NCI-H748 treated with DMSO at 0.1 percent for 48 hours (cell line): ENCODE data around the gene MRPL51.

Experiments
- DNase-seq: peaks from one replicate; lab custom pipeline; 2025; lab: John Stamatoyannopoulos, UW

MRPL51 gene

GRCh38 chr12:6492838-6493496 lies at the start of gene MRPL51:
TSS of gene MRPL51 (minus strand) at chr12:6493262. CDS start at chr12:6493136, 126 bp downstream.
- peak; percentile 73 for DNase-seq

- no peak for DNase-seq
Measured at GRCh38 chr12:6542209-6543009, 49.3 kb upstream of the MRPL51 start.

DNA sequence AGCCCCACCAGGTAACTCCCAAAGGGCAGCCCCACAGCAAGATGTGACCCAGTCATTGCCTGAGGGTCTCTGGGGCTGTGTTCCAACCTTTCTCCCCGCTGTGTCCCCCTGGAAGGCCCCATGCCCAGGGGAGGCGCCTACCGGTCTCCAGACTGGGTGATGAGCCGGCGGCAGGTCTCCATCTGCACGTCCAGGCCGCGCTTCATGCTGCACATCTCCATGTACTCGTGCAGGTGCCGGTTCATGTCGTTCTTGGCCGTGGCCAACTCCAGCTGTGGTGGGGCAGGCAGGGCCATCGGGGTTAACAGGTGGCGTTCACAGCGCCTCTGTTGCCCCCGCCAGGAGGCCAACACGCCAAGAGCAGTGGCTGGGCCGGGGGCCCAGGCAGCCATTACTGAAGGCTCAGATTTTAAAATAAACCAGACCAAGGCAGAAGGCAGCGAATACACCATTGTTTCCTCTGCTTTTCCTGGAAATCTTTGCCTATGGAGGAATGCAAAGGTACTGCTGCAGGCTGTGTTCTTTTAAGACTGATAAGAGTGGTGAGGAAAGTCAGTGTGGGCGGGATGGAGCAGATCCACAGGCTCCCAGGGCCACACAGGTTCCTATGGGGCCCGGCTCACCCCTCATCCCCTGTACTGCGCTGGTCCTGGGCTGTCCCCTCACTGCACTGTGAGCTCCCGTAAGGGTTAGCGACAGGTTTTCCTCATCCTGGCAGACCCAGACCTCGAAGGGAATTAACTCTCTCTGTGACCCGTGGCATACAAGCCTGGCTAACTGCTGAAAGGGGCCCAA lies 48.5 kb upstream of the MRPL51 start:
- DNase-seq, result no peak

DNA sequence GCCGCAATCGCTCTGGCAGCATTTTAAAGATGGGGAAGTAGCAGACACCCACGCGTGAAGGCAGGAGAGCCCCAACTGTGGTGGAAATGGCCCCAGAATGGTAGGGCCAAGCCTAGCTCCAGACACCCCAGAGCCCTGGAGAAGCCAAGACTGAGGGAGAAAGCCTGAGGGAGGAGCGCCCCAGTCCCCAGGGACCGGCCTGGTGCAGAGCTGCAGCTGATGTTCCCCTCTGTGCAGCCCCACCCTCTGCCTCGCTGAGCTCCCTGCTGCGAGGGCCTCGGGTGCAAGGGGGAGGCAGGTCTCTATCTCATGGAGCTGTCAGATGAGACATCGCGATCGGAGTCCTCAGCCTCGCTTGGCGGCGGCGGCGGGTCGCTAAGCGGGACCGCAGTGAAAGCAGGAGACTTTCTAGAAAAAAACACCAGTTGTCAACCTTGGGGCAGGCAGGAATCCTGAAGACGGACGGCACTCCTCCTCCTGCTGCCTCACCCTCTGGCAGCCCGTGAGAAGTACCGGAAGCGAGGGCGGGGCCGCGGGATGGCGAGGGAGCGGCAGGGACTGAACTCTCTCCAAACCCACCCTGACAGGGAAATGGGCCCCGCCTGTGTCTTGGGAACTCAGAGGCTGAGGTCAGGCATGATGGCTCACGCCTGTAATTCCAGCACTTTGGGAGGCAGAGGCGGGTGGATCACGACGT lies 47.3 kb upstream of the MRPL51 start:
- peak; percentile 9 for DNase-seq

GRCh38 chr12:6539707-6540134 lies 46.7 kb upstream of the MRPL51 start:
- DNase-seq, result no peak

GRCh38 chr12:6539314-6539682 lies 46.2 kb upstream of the MRPL51 start:
- no peak for DNase-seq

DNA sequence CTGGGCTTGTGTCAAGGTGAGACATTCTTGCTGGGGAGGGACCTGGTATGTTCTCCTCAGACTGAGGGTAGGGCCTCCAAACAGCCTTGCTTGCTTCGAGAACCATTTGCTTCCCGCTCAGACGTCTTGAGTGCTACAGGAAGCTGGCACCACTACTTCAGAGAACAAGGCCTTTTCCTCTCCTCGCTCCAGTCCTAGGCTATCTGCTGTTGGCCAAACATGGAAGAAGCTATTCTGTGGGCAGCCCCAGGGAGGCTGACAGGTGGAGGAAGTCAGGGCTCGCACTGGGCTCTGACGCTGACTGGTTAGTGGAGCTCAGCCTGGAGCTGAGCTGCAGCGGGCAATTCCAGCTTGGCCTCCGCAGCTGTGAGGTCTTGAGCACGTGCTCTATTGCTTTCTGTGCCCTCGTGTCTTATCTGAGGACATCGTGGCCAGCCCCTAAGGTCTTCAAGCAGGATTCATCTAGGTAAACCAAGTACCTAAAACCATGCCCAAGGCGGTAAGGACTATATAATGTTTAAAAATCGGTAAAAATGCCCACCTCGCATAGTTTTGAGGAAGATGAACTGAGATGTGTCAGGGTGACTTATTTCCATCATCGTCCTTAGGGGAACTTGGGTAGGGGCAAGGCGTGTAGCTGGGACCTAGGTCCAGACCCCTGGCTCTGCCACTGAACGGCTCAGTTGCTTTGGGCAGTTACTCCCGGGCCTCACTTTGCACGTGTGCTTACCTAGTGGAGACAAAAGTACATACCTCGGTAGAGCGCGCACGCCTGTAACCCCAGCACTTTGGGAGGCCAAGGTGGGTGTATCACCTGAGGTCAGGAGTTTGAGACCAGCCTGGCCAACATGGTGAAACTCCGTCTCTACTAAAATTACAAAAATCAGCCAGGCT lies 45.6 kb upstream of the MRPL51 start:
- DNase-seq, result no peak

DNA sequence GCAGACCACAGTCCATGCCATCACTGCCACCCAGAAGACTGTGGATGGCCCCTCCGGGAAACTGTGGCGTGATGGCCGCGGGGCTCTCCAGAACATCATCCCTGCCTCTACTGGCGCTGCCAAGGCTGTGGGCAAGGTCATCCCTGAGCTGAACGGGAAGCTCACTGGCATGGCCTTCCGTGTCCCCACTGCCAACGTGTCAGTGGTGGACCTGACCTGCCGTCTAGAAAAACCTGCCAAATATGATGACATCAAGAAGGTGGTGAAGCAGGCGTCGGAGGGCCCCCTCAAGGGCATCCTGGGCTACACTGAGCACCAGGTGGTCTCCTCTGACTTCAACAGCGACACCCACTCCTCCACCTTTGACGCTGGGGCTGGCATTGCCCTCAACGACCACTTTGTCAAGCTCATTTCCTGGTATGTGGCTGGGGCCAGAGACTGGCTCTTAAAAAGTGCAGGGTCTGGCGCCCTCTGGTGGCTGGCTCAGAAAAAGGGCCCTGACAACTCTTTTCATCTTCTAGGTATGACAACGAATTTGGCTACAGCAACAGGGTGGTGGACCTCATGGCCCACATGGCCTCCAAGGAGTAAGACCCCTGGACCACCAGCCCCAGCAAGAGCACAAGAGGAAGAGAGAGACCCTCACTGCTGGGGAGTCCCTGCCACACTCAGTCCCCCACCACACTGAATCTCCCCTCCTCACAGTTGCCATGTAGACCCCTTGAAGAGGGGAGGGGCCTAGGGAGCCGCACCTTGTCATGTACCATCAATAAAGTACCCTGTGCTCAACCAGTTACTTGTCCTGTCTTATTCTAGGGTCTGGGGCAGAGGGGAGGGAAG lies 44.7 kb upstream of the MRPL51 start:
- DNase-seq, result peak; percentile 32

- no peak for DNase-seq
Measured at GRCh38 chr12:6536894-6537579, 44.0 kb upstream of the MRPL51 start.

DNA sequence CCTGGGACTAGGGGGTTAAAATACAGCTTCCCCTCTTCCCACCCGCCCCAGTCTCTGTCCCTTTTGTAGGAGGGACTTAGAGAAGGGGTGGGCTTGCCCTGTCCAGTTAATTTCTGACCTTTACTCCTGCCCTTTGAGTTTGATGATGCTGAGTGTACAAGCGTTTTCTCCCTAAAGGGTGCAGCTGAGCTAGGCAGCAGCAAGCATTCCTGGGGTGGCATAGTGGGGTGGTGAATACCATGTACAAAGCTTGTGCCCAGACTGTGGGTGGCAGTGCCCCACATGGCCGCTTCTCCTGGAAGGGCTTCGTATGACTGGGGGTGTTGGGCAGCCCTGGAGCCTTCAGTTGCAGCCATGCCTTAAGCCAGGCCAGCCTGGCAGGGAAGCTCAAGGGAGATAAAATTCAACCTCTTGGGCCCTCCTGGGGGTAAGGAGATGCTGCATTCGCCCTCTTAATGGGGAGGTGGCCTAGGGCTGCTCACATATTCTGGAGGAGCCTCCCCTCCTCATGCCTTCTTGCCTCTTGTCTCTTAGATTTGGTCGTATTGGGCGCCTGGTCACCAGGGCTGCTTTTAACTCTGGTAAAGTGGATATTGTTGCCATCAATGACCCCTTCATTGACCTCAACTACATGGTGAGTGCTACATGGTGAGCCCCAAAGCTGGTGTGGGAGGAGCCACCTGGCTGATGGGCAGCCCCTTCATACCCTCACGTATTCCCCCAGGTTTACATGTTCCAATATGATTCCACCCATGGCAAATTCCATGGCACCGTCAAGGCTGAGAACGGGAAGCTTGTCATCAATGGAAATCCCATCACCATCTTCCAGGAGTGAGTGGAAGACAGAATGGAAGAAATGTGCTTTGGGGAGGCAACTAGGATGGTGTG lies 43.1 kb upstream of the MRPL51 start:
- no peak for DNase-seq

- DNase-seq, result no peak
Measured at GRCh38 chr12:6535697-6535946, 42.6 kb upstream of the MRPL51 start.

DNA sequence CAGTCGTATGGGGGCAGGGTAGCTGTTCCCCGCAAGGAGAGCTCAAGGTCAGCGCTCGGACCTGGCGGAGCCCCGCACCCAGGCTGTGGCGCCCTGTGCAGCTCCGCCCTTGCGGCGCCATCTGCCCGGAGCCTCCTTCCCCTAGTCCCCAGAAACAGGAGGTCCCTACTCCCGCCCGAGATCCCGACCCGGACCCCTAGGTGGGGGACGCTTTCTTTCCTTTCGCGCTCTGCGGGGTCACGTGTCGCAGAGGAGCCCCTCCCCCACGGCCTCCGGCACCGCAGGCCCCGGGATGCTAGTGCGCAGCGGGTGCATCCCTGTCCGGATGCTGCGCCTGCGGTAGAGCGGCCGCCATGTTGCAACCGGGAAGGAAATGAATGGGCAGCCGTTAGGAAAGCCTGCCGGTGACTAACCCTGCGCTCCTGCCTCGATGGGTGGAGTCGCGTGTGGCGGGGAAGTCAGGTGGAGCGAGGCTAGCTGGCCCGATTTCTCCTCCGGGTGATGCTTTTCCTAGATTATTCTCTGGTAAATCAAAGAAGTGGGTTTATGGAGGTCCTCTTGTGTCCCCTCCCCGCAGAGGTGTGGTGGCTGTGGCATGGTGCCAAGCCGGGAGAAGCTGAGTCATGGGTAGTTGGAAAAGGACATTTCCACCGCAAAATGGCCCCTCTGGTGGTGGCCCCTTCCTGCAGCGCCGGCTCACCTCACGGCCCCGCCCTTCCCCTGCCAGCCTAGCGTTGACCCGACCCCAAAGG lies 42.1 kb upstream of the MRPL51 start:
- DNase-seq, result peak; percentile 14

DNA sequence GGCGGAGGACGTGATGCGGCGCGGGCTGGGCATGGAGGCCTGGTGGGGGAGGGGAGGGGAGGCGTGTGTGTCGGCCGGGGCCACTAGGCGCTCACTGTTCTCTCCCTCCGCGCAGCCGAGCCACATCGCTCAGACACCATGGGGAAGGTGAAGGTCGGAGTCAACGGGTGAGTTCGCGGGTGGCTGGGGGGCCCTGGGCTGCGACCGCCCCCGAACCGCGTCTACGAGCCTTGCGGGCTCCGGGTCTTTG lies 41.6 kb upstream of the MRPL51 start:
- peak; percentile 38 for DNase-seq

- DNase-seq, result peak; percentile 83
Measured at GRCh38 chr12:6533923-6534694, 41.0 kb upstream of the MRPL51 start, which contains the start of gene GAPDH. TSS of gene GAPDH (plus strand) at chr12:6534517. CDS start at chr12:6534833, 316 bp downstream.

DNA sequence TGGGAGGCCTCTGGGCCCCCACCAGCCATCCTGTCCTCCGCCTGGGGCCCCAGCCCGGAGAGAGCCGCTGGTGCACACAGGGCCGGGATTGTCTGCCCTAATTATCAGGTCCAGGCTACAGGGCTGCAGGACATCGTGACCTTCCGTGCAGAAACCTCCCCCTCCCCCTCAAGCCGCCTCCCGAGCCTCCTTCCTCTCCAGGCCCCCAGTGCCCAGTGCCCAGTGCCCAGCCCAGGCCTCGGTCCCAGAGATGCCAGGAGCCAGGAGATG lies 40.5 kb upstream of the MRPL51 start:
- DNase-seq, result no peak

DNA sequence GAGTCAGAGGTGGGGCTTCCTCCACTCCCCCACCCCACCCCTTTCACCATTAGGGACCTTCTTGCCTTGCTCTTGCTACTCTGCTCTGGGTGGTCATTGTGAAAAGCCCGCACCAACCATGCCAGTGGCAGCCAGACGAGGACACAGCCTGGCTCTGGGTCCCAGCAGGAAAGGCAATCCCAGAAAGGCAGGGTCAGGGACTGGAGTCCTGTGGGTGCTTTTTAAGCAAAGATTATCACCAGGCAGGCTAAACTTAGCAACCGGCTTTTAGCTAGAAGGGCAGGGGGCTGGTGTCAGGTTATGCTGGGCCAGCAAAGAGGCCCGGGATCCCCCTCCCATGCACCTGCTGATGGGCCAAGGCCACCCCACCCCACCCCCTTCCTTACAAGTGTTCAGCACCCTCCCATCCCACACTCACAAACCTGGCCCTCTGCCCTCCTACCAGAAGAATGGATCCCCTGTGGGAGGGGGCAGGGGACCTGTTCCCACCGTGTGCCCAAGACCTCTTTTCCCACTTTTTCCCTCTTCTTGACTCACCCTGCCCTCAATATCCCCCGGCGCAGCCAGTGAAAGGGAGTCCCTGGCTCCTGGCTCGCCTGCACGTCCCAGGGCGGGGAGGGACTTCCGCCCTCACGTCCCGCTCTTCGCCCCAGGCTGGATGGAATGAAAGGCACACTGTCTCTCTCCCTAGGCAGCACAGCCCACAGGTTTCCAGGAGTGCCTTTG lies 40.0 kb upstream of the MRPL51 start:
- DNase-seq, result no peak
